A204.1 (cell line): ENCODE results near the gene TENM3.
A peak's percentile ranks its signal among the peaks of the same experiment; 100 is the strongest.

Experiments
- FAIRE-seq: peaks from 2 replicates; lab custom pipeline; 2012; peaks lifted over from hg19 to GRCh38; lab: Jason Lieb, UNC

Gene TENM3

DNA sequence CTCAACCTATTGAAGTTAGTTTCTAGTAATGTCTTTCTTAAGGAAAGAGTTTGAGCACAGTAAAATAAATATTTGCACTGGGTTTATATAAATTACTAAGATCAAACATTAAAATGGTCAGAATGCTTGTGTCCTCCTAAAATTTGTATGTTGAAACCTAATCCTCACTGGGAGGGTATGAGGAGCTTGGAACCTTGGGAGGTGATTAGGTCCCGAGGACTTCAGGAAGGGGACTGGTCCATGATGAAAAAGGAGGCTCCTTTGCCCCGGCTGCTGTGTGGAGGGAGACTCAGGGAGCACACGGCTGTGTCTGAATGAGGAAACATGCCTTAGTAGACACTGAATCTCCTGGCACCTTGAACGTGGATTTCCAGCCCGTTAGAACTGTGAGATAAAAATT is 221.9 kb downstream of the TENM3 start:
- FAIRE-seq: no peak

DNA sequence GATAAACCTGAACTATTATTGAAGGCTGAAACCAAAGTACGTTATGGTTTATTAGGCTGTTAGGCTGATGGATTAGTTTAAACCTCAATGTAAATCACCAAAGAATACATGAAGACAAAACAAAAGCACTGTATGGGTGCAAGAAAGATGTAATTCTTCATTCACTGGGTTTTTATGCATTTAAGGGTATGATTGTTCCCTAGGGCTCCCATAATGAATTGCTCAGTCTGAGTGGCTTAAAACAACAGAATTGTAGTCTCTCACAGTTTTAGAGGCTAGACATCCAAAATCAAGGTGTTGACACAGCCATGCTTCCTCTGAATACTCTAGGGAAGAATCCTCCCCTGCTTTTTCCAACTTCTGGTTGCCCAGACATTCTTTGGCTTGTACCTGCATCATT is 222.8 kb downstream of the TENM3 start:
- no peak for FAIRE-seq

DNA sequence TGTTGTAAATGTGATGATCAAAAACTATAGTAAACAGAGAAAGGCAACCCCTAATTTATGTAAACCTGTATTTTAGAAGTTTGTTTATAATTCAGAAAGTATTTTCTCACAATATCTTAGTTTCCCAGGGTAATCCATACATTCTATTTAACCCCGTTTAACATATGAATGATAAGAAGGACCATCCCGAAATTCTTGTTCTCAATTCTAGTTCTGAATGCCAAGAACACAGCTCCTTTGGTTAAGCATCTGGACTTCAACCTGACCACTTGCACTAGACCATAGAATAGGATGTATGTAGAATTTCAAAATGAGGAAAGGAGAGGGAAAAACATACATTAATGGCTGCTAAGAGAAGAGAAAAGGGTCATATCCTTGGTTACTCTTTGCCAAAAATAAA is 227.0 kb downstream of the TENM3 start:
- no peak for FAIRE-seq

DNA sequence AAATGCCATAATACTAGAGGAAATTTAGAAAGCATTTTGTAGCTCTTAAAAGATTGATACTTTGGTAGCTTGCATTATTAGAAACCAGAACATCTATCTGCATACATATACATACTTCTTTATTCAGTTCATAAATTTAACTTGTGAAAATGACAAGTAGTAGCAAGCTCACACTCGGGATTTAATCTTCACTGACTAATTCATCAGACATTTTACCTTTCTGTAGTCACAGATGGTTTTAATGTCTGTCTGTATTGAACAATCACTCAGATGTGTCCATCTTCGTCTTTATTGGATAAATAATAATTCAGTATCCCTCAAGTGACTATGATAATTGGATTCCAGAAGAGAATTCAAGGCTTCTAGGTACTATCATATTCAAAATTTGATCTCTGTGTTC is 232.3 kb downstream of the TENM3 start:
- FAIRE-seq: no peak

DNA sequence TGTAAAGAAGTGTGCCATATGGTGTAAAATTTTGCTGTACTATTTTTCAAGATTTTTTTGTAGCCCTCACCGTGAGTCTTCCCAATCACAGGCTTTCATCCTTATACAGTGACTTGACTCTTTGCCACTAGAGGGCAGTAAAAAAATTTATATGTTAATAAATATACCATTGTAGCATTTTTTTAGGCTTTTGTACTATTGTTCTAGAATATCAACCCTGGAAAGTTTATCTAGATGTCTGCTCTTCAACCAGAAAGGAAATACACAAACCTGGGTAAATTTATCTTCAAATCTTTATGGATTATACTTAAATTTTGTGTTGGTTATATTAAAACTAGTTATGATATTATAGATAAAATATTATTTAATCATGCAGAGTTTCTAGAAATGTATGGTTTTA is 235.3 kb downstream of the TENM3 start:
- peak; percentile 95 for FAIRE-seq

DNA sequence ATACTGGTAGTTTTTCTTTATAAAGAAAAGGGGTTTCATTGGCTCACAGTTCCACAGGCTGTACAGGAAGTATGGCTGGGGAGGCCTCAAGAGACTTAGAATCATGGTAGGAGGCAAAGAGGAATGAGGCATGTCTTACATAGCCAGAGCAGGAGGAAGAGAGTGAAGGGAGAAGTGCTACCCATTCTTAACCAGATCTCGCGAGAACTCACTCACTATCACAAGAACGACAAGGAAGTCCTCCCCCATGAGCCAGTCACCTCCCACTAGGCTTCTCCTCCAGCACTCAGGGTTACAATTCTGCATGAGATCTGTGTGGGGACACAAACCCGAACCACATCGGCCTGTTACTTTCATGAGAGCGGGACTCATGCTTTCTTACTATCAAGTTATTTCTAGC is 240.5 kb downstream of the TENM3 start:
- FAIRE-seq: no peak

DNA sequence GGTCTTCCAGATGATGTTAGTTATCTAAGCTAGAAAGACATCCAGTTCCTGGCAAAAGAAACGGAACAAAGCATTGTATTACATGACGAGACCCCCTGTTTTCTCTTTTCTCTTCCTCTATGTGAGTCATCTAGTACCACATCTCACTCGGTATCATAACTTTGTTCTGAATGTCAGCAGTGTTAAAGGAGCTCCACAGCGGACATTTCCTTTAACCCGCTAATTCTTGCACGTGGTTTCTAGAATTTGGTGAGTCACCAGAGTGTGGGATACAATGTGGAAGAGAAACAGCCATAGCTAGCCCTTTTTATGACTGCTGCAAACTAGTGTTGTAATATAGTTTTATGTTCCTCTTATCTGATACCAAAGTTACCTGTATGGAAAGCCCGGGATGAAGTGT is 243.7 kb downstream of the TENM3 start:
- no peak for FAIRE-seq

DNA sequence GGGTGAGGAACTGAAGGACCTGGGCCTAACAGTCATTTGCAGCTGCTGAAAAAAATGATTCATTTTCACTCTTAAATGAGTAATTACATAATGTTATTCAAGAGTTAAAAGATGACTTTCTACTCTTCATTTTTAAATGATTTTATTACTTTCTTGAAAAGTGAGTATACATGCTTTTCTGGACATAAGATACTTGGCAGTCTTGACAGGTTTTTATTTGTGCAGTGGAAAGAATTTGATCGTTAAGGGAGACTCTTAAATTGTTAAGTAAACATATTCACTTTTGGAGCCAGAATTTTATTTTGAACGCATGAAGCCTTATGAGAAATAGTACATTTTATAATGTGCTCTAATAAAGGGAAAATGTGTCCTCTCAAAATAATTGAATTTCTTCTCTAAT is 245.7 kb downstream of the TENM3 start:
- no peak for FAIRE-seq

DNA sequence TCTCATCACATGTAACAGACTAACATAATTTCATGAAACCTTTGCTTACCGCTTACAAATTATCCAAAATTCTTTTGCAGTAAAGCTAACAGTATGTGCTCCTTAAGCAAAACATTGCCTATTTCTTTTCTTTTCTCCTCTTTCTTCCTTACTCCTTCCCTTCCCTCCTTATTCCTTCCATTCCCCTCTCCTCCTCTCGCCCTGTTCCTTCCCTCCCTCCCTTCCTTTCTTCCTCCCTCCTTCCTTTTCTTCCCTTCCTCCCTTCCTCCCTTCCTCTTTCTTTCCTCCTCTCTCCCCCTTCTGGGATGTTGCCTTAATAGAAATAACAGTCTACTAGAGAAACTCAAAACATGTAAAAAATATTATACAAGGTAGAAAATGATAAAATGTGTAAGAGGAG is 246.4 kb downstream of the TENM3 start:
- FAIRE-seq: no peak

DNA sequence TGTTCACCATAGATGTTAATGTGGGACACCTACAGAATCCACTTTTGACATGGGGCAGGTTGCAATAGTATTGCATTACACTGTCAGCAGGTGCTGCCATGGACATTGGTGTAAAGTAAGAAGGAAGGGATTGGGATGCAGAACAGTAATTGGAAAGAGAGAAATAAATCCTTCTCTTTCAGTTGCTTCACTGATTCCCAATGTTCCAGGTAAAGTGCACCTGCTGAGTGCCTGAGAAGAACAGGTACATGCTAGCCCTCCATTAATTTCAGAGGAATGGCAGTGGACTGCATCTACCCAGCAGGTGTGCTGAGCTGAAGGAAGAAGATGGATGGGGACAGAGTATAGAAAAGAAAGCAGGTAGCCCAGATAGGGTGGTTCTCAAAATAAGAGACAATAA is 248.5 kb downstream of the TENM3 start:
- no peak for FAIRE-seq

DNA sequence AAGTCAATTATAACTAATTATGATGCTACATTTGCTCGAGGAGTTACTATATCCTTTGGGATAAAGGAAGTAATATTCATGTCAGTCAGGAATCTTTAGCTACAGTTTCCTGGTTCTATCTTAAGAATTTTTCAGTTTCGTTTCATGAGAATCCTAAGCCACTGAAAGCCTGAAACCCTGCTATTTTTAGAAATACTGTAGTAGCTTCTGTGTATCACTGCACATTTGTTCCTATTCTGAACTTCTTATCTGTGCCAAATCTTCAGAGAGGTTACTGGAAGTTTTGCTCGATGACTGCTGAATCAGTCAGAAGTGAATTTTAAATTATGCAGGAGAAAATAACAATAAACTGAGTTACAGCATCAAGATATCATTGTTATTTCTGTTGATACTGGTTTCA is 249.2 kb downstream of the TENM3 start:
- no peak for FAIRE-seq

DNA sequence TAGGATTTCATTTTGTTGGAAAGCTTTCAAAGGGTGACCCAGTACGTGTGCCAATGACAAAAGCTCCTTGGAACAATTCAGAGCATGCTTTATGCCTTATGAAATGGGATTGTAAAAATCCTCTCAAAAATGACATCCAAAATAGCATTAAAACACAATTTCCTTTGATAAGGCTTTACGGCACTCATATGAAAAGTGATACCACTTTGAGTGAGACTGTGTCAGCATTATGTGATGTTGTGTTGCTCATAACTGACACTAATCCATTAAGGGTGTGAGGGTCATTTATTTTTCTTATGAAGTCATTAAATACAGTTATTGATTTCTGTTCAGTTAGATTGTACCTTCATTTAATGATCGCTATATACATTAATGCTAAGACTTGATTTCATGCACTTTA is 250.2 kb downstream of the TENM3 start:
- FAIRE-seq: no peak

DNA sequence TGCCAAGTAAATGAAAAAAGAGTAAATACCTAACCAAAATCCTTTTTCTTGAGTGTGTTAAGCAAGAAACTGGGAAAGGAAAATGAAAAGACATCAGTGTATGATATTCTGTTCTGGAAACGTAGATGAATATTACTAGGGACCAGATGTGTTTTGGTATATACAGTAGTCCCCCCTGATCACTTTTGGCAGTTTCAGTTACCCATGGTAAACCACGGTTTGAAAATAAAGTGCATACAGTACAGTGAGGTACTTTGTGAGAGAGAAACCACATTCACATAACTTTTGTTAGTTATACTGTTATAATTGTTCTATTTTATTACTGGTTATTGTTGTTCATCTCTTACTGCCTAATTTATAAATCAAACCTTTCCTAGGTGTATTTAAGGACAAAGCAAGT is 250.9 kb downstream of the TENM3 start:
- FAIRE-seq: no peak

DNA sequence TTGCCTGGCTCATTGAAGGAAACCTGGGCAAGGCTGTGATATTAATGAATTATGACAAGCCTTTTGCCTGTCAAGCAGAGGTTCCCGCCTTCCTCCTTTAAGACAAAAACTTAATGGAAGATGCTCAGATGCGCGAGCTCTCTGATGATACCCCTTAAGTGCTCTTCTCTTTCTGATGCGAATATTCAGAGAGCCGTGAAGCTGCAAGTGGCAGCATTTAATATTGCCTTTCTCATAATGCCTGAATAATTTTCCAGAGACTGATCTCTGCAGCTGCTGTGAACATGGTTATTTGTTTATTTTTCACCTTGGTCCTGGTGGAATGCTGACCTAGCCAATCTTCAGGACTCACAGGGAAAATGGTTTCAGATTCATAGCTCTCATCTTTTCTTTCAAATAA is 251.8 kb downstream of the TENM3 start:
- no peak for FAIRE-seq

DNA sequence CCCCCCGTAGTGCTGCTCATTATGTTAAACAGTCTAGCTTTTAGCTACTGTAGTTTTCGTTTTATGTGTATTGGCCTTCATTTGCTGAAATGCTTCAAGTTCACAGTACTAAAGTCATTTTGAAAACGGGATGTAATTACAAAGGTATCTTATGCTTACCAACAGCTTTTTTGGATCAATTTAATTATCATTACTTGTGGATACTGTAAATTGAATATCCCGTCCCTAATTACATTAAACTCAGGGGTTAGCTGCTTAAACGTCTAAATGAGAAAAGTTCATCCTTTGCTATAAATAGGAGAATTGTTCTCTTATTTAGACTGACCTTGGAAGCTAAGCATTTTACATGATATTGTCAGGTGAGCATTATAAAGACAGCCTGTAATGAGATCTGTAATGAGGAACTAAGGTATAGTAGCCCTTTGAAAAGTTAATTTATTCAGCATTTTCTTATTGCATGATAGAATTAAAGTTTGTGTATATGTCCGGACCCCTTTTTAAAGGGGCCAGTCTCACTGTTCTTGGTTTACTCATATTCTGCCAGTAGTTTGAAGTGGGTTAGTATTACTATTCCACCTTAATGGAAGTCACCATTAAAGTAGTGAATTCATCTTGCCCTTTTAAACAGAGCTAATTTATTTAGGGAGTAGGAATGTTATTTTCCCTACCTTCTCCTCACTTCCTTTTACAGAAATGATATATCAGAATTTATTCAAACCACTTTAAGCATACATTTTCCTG is 252.6 kb downstream of the TENM3 start:
- no peak for FAIRE-seq

DNA sequence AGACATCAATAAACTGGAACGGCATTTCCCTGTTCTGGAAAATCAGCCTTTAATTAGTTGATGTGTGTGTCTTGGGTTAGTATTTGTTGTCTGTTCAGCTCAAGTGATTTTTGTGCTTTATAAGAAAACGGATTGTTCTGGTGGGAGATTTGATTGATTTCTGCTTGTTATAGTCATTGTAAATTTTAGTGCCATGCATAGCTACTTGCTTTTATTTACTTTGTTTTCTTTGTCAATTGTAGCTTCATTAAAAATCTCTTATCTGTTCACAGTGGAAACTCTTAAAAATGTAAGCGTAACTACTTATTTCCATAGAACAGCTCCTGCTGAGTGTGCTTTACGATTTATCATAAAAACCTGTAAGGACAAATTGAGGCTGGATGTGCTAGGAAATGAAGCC is 253.2 kb downstream of the TENM3 start:
- FAIRE-seq: no peak

DNA sequence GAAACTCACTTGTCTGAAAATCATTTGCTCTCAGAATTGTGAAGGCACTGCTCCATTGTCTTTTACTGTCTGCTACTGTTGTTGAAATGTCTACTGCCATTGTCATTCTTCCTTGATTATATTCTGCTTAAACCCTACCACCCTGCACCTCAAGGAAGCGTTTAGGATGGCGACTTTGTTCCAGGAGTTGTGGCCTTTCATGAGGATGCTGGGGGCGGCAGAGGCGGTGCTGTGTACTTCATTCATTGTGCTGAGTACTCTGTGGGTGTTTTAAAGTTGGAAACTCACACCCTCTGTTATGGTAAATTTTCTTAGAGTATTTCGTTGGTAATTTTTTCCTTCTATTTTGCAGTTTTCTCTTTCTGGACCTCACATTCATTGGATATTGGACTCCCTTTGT is 258.9 kb downstream of the TENM3 start:
- FAIRE-seq: no peak

DNA sequence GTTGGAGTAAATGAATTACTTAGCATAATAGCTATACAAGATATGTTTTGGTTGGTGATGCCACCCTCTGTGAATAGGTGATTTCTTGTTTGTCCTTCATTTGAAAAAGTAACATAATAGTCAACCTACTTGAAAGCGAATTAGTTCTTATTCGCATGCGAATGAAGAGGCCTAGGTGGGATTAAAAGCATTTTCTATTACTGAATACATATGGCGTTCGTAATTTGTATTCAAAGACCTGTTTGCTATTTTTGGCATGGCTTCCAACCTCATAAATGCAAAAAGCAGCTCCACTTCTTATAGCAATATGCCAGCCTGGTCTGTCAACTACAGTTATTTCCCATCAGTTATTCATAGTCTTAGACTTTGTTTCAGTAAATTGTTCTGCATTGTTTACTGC is 261.3 kb downstream of the TENM3 start:
- no peak for FAIRE-seq

DNA sequence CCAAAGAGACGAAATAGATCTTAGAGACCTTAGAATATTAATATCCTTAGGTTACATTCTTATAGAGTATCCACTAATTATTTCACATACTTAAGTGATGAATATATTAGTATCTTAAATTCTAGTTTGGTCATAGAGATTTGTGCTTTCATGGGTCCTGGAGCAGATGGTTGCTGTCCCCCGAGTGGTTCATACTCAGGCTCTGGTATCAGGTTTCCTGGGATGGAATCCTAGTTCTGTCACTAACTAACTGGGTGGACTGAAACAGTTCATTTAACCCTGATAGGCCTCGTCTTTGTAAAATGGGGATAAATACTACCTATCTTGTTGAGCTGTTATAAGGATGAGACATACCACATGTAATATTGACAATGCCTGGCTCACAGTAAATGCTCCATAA is 264.6 kb downstream of the TENM3 start:
- FAIRE-seq: no peak

DNA sequence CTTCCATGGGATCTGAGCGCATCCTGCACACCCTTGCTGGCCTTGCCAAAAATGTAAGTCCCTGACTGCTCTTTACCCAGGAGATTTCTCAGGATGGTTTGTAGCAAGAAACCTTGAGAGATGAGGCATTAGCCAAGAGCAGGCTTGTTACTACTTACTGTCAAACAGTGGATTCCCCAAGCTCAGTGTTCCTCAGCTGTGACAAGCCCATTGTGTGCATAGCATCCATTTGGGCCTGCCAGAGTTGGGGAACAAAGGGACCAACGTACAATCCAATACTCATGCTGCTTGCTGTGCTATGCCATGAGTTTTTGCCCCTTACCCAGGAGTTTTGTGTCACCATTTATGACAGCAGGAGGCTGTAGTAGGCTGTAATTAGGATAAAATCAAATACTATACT is 267.6 kb downstream of the TENM3 start:
- no peak for FAIRE-seq

DNA sequence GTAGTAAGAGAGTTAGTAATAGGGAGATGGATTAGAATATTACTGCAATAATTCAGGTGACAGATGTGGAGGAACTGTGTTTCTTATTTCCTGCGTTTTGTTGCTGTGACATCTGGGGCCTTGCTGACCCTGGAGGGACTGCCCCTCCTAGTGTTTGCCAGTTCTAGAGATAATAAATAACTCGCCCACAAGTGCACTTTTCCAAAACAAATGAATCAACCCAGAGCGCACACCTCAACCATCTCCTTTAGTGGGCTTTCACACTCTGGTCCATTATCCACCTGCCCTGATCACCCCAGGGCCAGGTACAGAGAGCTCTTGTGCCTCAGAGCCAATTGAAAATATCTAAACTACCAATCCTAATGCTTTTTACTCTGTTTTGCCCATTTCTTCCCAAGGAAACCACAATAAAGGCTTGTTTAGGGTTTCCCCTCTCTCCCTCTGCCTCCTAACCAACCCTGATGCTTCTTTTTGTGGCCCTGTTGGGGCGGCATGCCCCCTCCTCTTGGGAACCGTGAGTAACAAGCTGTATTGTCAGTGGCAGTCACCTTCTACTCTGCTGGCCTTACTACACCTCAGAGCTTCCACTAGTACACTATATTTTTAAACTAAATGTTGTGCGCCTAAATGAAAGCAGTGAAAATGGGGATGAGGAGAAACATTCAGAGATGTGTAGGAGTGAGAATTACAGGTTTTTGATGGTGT is 270.5 kb downstream of the TENM3 start:
- no peak for FAIRE-seq

DNA sequence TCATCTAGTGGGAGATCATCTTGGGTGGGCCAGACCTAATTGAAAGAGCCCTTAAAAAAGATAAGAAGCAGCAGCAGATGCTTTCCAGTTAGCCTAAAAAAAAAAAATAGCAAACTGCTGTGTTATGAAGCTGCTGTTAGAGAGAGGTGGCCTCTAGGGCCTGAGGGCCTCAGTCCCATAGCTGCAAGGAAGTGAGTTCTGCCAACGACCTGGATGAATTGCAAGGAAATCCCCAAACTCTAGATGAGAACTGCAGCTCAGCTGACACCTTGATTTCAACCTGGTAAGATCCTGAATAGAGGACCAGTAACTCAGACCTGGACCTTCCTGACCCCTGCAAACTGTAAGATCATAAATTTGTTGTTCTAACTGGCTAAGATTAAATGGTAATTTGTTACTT is 275.2 kb downstream of the TENM3 start:
- no peak for FAIRE-seq

DNA sequence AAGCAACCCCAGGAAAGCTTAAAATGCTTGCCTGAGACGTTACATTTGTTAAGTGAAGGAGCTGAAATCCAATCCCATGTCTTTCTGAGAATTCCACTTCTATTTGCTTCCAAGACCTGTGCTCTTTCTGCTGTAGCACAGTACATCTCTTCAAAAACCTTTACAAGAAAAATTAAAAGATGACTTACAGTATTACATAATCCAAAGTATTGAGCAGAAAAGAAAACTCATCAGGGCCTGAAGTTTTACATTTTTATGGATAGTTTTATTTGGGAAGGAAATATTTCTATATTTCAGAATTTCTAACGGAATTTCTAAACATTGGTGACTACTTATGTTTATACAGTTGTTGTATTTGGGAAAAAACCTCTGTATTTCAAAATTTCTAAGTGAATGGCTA is 276.3 kb downstream of the TENM3 start:
- no peak for FAIRE-seq

DNA sequence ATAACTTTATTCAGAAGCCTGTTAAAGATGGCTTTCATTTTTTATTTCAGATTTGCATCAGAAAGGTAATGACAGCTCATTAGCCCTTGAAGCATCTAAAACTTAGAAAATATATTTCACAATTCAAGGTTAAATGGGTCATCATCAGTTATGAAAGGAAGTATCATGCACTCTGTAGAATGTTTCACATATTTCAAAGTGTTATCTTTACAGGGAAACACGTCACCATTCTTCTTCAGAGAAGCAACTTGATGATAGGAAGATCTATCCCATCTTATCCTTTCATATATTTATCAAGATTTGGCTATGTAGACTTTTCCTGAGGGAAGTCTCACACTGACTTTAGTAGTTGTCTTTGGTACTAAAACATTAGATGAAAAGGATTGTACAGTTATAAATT is 277.8 kb downstream of the TENM3 start:
- FAIRE-seq: no peak
